Stimulated activated CD4-positive, alpha-beta T cell treated with anti-CD3 and anti-CD28 coated beads, Interleukin-4, amount 100 ng/mL, for 4 hours (primary cell): ENCODE data around the gene RCE1.
A peak's percentile ranks its signal among the peaks of the same experiment; 100 is the strongest.

Experiments used
- DNase-seq, 2 experiments: peaks; one replicate each; pipeline ENCODE4 v3.0.0-alpha.2; 2020

Gene RCE1

DNA sequence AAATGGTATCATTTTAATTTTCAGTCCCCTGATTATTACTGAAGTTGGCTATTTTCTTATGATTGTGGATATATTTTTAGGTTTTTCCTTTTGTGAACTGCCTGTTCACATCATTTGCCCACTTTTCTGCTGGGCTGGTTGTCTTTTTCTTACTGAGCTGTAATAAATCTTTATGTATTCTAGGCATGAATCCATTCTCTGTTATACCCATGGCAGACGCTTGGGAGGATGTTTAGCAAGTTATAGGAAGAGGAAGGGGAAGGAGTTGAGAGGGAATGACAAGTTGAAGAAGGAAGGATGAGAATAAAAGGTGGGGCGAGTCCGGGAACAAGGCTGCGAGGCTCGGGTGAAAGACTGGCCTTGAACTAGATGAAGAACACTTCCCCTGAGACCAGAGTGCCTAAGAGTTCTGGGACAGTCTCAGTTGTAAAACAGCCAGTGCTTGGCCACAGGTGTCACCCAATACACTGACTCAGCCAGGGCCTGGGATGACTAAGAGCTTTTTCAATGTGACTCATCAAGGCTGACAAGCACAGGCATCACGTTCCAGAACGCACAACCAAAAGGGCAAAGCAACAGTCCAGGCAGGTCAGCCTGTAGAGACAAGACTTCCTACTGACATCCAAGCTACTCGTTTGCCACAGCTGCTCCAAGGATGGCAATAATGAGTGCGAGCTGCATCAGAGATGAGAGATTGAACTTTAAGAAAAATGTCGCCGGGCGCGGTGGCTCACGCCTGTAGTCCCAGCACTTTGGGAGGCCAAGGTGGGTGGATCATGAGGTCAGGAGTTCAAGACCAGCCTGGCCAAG, 48.8 kb downstream of the RCE1 start:
- DNase-seq = peak; percentile 18 to 53

DNA sequence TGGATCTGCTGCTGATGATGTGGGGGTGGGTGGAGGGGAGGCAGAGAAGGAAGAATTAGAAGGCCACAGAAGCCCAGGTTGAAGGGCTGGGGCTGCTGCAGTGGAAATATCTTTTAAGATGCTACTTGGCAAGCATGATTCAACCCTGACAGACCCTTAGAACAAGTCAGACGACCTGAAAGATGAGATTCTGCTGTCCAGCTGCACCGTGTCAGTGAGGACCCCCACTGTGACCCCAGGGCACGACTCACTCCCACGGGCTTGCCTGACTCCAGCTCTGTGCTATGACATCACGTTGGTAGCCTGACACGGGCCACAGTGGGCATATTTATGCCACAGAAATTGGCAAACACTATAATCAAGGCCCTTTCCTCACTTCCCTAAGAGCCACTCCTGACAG, 49.7 kb downstream of the RCE1 start:
- no peak for DNase-seq

DNA sequence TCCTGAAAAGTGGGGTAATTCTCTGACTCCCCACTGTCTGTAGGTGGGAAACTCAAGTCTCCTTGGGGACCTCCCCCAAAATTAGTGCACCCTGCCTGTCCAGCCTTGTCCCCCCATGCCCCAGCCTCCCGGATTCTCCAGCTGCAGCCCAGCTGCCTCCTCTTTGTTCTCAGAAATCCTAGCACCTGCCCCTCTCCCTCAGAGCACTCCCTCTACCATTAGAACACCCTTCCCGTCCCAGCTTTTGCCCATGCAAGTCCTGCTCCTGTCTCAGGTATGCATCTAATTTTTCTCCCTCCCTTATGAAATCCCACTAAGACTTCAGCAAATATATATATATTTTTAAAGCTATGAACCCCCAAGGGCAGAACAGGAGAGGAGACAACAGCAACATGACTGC, 50.9 kb downstream of the RCE1 start:
- DNase-seq = no peak
